Breast epithelium (tissue), 4 donors: Measurements from ENCODE around the gene TMEM150B. TPM values are rescaled to one million over a fixed set of nuclear protein-coding genes. Genes with fewer than 3 reads are reported as not detected.

Source experiments
- DNase-seq, 2 donors: peaks; one replicate each; pipeline ENCODE4 v3.0.0-alpha.2; 2019; ENCODE audit warnings: low spot score in 2 of 2
- H3K27ac ChIP-seq, 2 donors: fragments of 200-600 bp; sonication (generic) in 1 of 2; one replicate each; pipeline ENCODE4 v1.5.1; 2016 to 2019; ENCODE audit warnings: mild to moderate bottlenecking in 1 of 2
- H3K27me3 ChIP-seq, 2 donors: fragments of 200-600 bp; sonication (generic) in 1 of 2; one replicate each; pipeline versions ENCODE4 v1.5.1 to v1.6.0; 2017 to 2019; ENCODE audit warnings: control low read depth in 1 of 2, mild to moderate bottlenecking in 1 of 2
- H3K36me3 ChIP-seq: fragments of 200-600 bp; one replicate; pipeline ENCODE4 v1.5.1; 2019
- H3K4me1 ChIP-seq, 2 donors: fragments of 200-600 bp; sonication (generic); one replicate each; pipeline ENCODE4 v1.5.1; 2016 to 2019; ENCODE audit warnings: control low read depth in 1 of 2
- H3K4me3 ChIP-seq, 3 donors: fragments of 200-600 bp; sonication (generic); 1 replicate in 2 of 3; 2 replicates in 1 of 3; pipeline ENCODE4 v1.5.1; 2016 to 2019; ENCODE audit warnings: mild to moderate bottlenecking in 3 of 3, moderate library complexity in 2 of 3
- H3K9me3 ChIP-seq, 2 donors: fragments of 200-600 bp; sonication (generic) in 1 of 2; one replicate each; pipeline ENCODE4 v1.5.1; 2016 to 2019; ENCODE audit warnings: control low read depth in 1 of 2
- CTCF ChIP-seq, 3 donors: fragments of 450-650 bp; IDR thresholded peaks; one replicate each; pipeline ENCODE4 v1.5.1; 2016 to 2017; ENCODE audit warnings: antibody characterized with exemption in 3 of 3, mild to moderate bottlenecking in 3 of 3, moderate library complexity in 3 of 3
- POLR2A ChIP-seq: fragments of 450-650 bp; IDR thresholded peaks from one replicate; pipeline ENCODE4 v1.6.1; 2016; ENCODE audit warnings: antibody characterized with exemption, mild to moderate bottlenecking, moderate library complexity
- POLR2AphosphoS5 ChIP-seq, 3 donors: sonication (generic); formaldehyde crosslinking; IDR thresholded peaks; one replicate each; pipeline ENCODE4 v1.6.1; 2017; ENCODE audit warnings: antibody characterized with exemption in 3 of 3
- intact Hi-C: fragments of 100-400 bp; cut with DNase I; formaldehyde crosslinking; loops from one replicate; pipeline ENCODE4 v1.15.1; 2023; ENCODE audit warnings: low total_unique reads
- total RNA-seq, 3 donors: library from RNA; depleted of rRNA; stranded (reverse); fragments of >200 nt; gene quantifications; one replicate each; pipeline ENCODE4 v1.1.0, GENCODE V29; 2016

TMEM150B gene
- total RNA-seq, 3 donors from 2014 or later = 1.6 to 11.8 (median 3.1) TPM

GRCh38 chr19:55353803-55354697 is 28.9 kb upstream of the TMEM150B start:
- Histone ChIP-seq H3K27ac (peak overlapping the region in 1 of 2 donors; percentile 6), H3K4me3 (peak overlapping the region; percentile 22 to 70 (median 50)), H3K27me3 (peaks cover 11 to 32% of the 10 kb centered on the region in 2 donors), H3K9me3 (no peaks in the 10 kb centered on the region), H3K4me1 (peaks cover 0 to 4% of the 10 kb centered on the region in 2 donors), H3K36me3 (no peaks in the 10 kb centered on the region)
- TF ChIP-seq CTCF (IDR thresholded peaks at IDR 0.05) (no peak), POLR2A (no peak), POLR2AphosphoS5 (IDR thresholded peaks at IDR 0.05) (peak in 1 of 3 donors; percentile 24)
- intact Hi-C loops = no loop called here
- DNase-seq = peak in 1 of 2 donors; percentile 48

- Histone ChIP-seq H3K27ac (no peak overlapping the region), H3K4me3 (peak overlapping the region; percentile 22 to 70 (median 50)), H3K27me3 (peaks cover 11 to 32% of the 10 kb centered on the region in 2 donors), H3K9me3 (no peaks in the 10 kb centered on the region), H3K4me1 (peaks cover 0 to 4% of the 10 kb centered on the region in 2 donors), H3K36me3 (no peaks in the 10 kb centered on the region)
- DNase-seq = no peak
- TF ChIP-seq CTCF (IDR thresholded peaks at IDR 0.05) (no peak), POLR2AphosphoS5 (IDR thresholded peaks at IDR 0.05) (no peak), POLR2A (no peak)
- intact Hi-C loops = no loop called here
Observed at GRCh38 chr19:55353356-55353802, 28.2 kb upstream of the TMEM150B start.

GRCh38 chr19:55352549-55353145 is 27.5 kb upstream of the TMEM150B start:
- TF ChIP-seq CTCF (IDR thresholded peaks at IDR 0.05) = no peak
- TF ChIP-seq POLR2A = no peak
- no peak for TF ChIP-seq POLR2AphosphoS5 (IDR thresholded peaks at IDR 0.05)
- DNase-seq = no peak
- intact Hi-C loops = no loop called here
- Histone ChIP-seq H3K4me3 (peak overlapping the region in 1 of 3 donors; percentile 70), H3K27me3 (peaks cover 11 to 32% of the 10 kb centered on the region in 2 donors), H3K36me3 (no peaks in the 10 kb centered on the region), H3K27ac (no peak overlapping the region), H3K4me1 (peaks cover 0 to 4% of the 10 kb centered on the region in 2 donors), H3K9me3 (no peaks in the 10 kb centered on the region)

- Histone ChIP-seq H3K27ac (no peak overlapping the region), H3K36me3 (no peaks in the 10 kb centered on the region), H3K9me3 (no peaks in the 10 kb centered on the region), H3K4me1 (peaks cover 0 to 4% of the 10 kb centered on the region in 2 donors), H3K4me3 (no peak overlapping the region), H3K27me3 (peaks cover 11 to 32% of the 10 kb centered on the region in 2 donors)
- intact Hi-C loops = no loop called here
- no peak for TF ChIP-seq POLR2A
- no peak for TF ChIP-seq POLR2AphosphoS5 (IDR thresholded peaks at IDR 0.05)
- no peak for TF ChIP-seq CTCF (IDR thresholded peaks at IDR 0.05)
- no peak for DNase-seq
Observed at GRCh38 chr19:55352040-55352439, 26.9 kb upstream of the TMEM150B start.
